Right cardiac atrium (tissue), 5 donors: ENCODE measurements around the gene POLA1. TPM values are rescaled to one million over a fixed set of nuclear protein-coding genes. Genes with fewer than 3 reads are reported as not detected.

Source experiments
- ATAC-seq, 2 donors: fragments of 200-7000 bp; cut with Tn5 transposase; one replicate each; pipeline versions ENCODE4 v1.8.0 to v1.9.1; 2020; ENCODE audit warnings: moderate library complexity in 2 of 2, mild to moderate bottlenecking in 1 of 2
- DNase-seq, 3 donors: peaks; one replicate each; pipeline ENCODE4 v3.0.0-alpha.2; 2020
- H3K27ac ChIP-seq: one replicate; pipeline ENCODE4 v1.5.1; 2013; ENCODE audit warnings: mild to moderate bottlenecking, low read length, control low read depth, moderate library complexity
- H3K27me3 ChIP-seq: one replicate; pipeline ENCODE4 v1.6.1; 2013; ENCODE audit not compliant: control insufficient read depth, insufficient read depth
- H3K4me1 ChIP-seq: one replicate; pipeline ENCODE4 v1.6.1; 2013; ENCODE audit warnings: low read length; ENCODE audit not compliant: control insufficient read depth, insufficient read depth
- H3K4me3 ChIP-seq: one replicate; pipeline ENCODE4 v1.5.1; 2013; ENCODE audit warnings: low read length, control low read depth
- H3K9me3 ChIP-seq: one replicate; pipeline ENCODE4 v1.6.1; 2013; ENCODE audit warnings: low read length; ENCODE audit not compliant: control insufficient read depth
- WGBS: extraction: QIAGEN DNeasy Blood & Tissue Kit; methylation state at CpG from one replicate; pipeline ENCODE4 v1.1.7; 2013; 5-methylcytosine and 5-hydroxymethylcytosine counted together
- intact Hi-C, 4 donors: fragments of 100-400 bp; cut with DNase I; formaldehyde crosslinking; loops; one replicate each; pipeline versions ENCODE4 v1.11.0 to v1.14.0; 2022 to 2023
- polyA plus RNA-seq: library from polyadenylated mRNA; stranded (reverse); fragments of 200-250 nt; gene quantifications from one replicate; pipeline ENCODE4 v1.2.3, GENCODE V29; 2013
- total RNA-seq, 4 donors: library from RNA; stranded (reverse); fragmentation: NEBNext Ultra II Directional; extraction: Animal tissue kit (Norgen Biotek cat#: 25700); gene quantifications; one replicate each; pipeline ENCODE4 v1.2.1, GENCODE V29; 2021
- donor health status: healthy with polysubstance abuse.
- donor health status: DM: no; HTN: yes; CAD: no.
- donor health status: DM: no; HTN: no; CAD: no.
- donor health status: DM: no; HTN: yes; CAD: no; lungs with severe emphysema.
- donor health status: DM: yes; HTN: yes; CAD: no.

POLA1 gene
- total and polyA plus RNA-seq, 5 donors, result 3.6 to 12.3 (median 9.1) TPM

GRCh38 chrX:24696294-24696693 lies 2.6 kb downstream of the POLA1 start:
- no peak overlapping the region for H3K4me3 ChIP-seq
- no peaks in the 10 kb centered on the region for H3K4me1 ChIP-seq
- intact Hi-C loops, result no loop called here
- DNase-seq (no peak), ATAC-seq (no peak)
- H3K9me3 ChIP-seq, result no peaks in the 10 kb centered on the region
- H3K27ac ChIP-seq, result no peak overlapping the region
- 79% methylated on average over 6 of the region's 6 CpGs for WGBS
- H3K27me3 ChIP-seq, result no peaks in the 10 kb centered on the region

- H3K4me1 ChIP-seq, result no peaks in the 10 kb centered on the region
- H3K27ac ChIP-seq, result no peak overlapping the region
- WGBS, result 91% methylated on average over 3 of the region's 3 CpGs
- intact Hi-C loops, result no loop called here
- H3K27me3 ChIP-seq, result no peaks in the 10 kb centered on the region
- DNase-seq (no peak), ATAC-seq (no peak)
- H3K9me3 ChIP-seq, result no peaks in the 10 kb centered on the region
- H3K4me3 ChIP-seq, result no peak overlapping the region
Measured at GRCh38 chrX:24702362-24703184, 8.9 kb downstream of the POLA1 start.

- no peaks in the 10 kb centered on the region for H3K4me1 ChIP-seq
- no peak overlapping the region for H3K27ac ChIP-seq
- no peak for ATAC-seq
- intact Hi-C loops, result no loop called here
- H3K4me3 ChIP-seq, result no peak overlapping the region
- no peaks in the 10 kb centered on the region for H3K9me3 ChIP-seq
- DNase-seq, result no peak
- 96% methylated on average over 5 of the region's 5 CpGs for WGBS
- H3K27me3 ChIP-seq, result no peaks in the 10 kb centered on the region
Measured at GRCh38 chrX:24703185-24703494, 9.4 kb downstream of the POLA1 start.

- DNase-seq, result no peak
- ATAC-seq, result no peak
- intact Hi-C loops, result no loop called here
- H3K4me1 ChIP-seq, result no peaks in the 10 kb centered on the region
- 86% methylated on average over 4 of the region's 4 CpGs for WGBS
- no peak overlapping the region for H3K27ac ChIP-seq
- H3K27me3 ChIP-seq, result no peaks in the 10 kb centered on the region
- no peaks in the 10 kb centered on the region for H3K9me3 ChIP-seq
- H3K4me3 ChIP-seq, result no peak overlapping the region
Measured at GRCh38 chrX:24718771-24719170, 25.1 kb downstream of the POLA1 start.

GRCh38 chrX:24720036-24720435 lies 26.3 kb downstream of the POLA1 start:
- ATAC-seq, result no peak
- WGBS, result 51% methylated on average over 3 of the region's 3 CpGs
- intact Hi-C loops, result no loop called here

GRCh38 chrX:24728530-24728929 lies 34.8 kb downstream of the POLA1 start:
- Histone ChIP-seq H3K27me3 (no peaks in the 10 kb centered on the region), H3K4me1 (no peaks in the 10 kb centered on the region), H3K27ac (no peak overlapping the region), H3K9me3 (no peaks in the 10 kb centered on the region), H3K4me3 (no peak overlapping the region)
- intact Hi-C loops, result no loop called here
- 81% methylated on average over 3 of the region's 3 CpGs for WGBS
- ATAC-seq (no peak), DNase-seq (no peak)

More at GRCh38 chrX:24720036-24720435, 26.3 kb downstream of the POLA1 start:
- Histone ChIP-seq H3K27me3 (no peaks in the 10 kb centered on the region), H3K4me3 (no peak overlapping the region), H3K27ac (no peak overlapping the region), H3K9me3 (no peaks in the 10 kb centered on the region), H3K4me1 (no peaks in the 10 kb centered on the region)
- no peak for DNase-seq

GRCh38 chrX:24732766-24733500 lies 39.2 kb downstream of the POLA1 start:
- no peak for DNase-seq
- Histone ChIP-seq H3K27ac (no peak overlapping the region), H3K4me3 (no peak overlapping the region), H3K27me3 (no peaks in the 10 kb centered on the region), H3K4me1 (no peaks in the 10 kb centered on the region), H3K9me3 (no peaks in the 10 kb centered on the region)
- WGBS, result 74% methylated on average over 6 of the region's 6 CpGs
- ATAC-seq, result peak in 1 of 2 donors; percentile 39
- intact Hi-C loops, result no loop called here

- DNase-seq (no peak), ATAC-seq (no peak)
- Histone ChIP-seq H3K4me3 (no peak overlapping the region), H3K27me3 (no peaks in the 10 kb centered on the region), H3K9me3 (no peaks in the 10 kb centered on the region), H3K27ac (no peak overlapping the region), H3K4me1 (no peaks in the 10 kb centered on the region)
- 87% methylated on average over 3 of the region's 3 CpGs for WGBS
- intact Hi-C loops, result no loop called here
Measured at GRCh38 chrX:24741330-24741729, 47.6 kb downstream of the POLA1 start.

- Histone ChIP-seq H3K4me3 (no peak overlapping the region), H3K27me3 (no peaks in the 10 kb centered on the region), H3K9me3 (no peaks in the 10 kb centered on the region), H3K27ac (no peak overlapping the region), H3K4me1 (no peaks in the 10 kb centered on the region)
- DNase-seq, result no peak
- intact Hi-C loops, result no loop called here
- ATAC-seq, result no peak
- WGBS, result 63% methylated on average over 3 of the region's 3 CpGs
Measured at GRCh38 chrX:24748196-24748595, 54.5 kb downstream of the POLA1 start.

GRCh38 chrX:24759786-24760185 lies 66.1 kb downstream of the POLA1 start:
- intact Hi-C loops, result no loop called here

GRCh38 chrX:24760363-24761000 lies 66.8 kb downstream of the POLA1 start:
- DNase-seq, result no peak
- Histone ChIP-seq H3K27me3 (no peaks in the 10 kb centered on the region), H3K9me3 (no peaks in the 10 kb centered on the region), H3K4me1 (no peaks in the 10 kb centered on the region), H3K4me3 (no peak overlapping the region), H3K27ac (no peak overlapping the region)
- 55% methylated on average over 4 of the region's 4 CpGs for WGBS
- no peak for ATAC-seq
- intact Hi-C loops, result no loop called here

More at GRCh38 chrX:24759786-24760185, 66.1 kb downstream of the POLA1 start:
- H3K9me3 ChIP-seq, result no peaks in the 10 kb centered on the region
- ATAC-seq (no peak), DNase-seq (no peak)
- WGBS, result 63% methylated on average over 2 of the region's 2 CpGs
- no peak overlapping the region for H3K4me3 ChIP-seq
- no peaks in the 10 kb centered on the region for H3K27me3 ChIP-seq
- no peak overlapping the region for H3K27ac ChIP-seq
- H3K4me1 ChIP-seq, result no peaks in the 10 kb centered on the region
